ENCODE results near the gene NAIF1.
"Not testable (repeated sequence)": the region's sequence is repeated elsewhere in the genome, so short reads cannot be mapped to it uniquely, and the experiment has no call there.

NAIF1 gene

GRCh38 chr9:128025736-128026135 lies 41.4 kb downstream of the NAIF1 start:
- peak; percentile 61 for DNase-seq

- peak; percentile 40 for DNase-seq
These were observed 42.3 kb downstream of the NAIF1 start for GRCh38 chr9:128024761-128025308.

- DNase-seq: not testable (repeated sequence)
These were observed 43.4 kb downstream of the NAIF1 start for GRCh38 chr9:128023671-128024070.

GRCh38 chr9:128022886-128023285 lies 44.2 kb downstream of the NAIF1 start:
- DNase-seq: no peak

DNA sequence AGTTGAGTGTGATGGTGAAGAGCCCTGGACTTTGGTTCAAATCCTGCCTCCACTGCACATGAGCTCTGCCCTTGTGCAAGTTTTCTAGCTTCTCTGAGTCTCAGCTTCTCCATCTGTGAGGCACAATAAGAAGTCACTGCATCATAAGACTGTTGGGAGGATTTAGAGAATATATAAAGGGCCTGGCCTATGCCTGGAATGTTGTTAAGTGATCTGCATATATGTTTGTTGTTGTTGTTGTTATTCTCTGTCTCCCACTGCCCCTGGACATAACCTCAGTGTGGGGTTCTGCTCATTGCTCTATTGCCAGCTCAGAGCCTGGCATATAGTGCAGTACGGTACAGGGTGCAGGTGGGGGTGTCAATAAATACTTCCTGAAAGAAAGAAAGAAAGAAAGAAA lies 46.0 kb downstream of the NAIF1 start:
- no peak for DNase-seq

DNA sequence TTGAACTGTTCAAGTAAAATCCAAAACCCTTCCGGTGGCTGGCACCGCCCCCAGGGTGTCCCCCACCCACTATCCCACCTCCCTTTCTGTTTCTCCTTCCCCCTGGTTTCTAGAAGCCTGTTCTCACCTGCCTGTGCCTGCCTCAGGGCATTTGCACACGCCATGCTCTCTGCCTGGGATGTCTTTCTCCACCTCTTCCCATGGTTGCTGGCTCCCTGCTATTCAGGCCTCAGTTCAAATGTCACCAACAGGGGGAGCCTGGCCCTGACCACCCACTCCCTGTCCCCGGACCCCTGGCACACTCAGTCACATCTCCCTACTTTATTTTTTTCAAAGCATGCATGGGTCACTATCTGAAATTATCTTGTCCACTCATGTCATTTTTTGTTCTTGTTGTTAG lies 46.4 kb downstream of the NAIF1 start:
- DNase-seq: no peak

GRCh38 chr9:128015696-128016095 lies 51.4 kb downstream of the NAIF1 start:
- DNase-seq: no peak
